ENCODE measurements around the gene P2RY14. TPM values are rescaled to one million over a fixed set of nuclear protein-coding genes. Genes with fewer than 3 reads are reported as not detected.

Gene P2RY14
- total and polyA plus RNA-seq, 2 of the 13 experiments (the other 11 are each of a cell fraction or from before 2014, with no cell fraction given): not detected

DNA sequence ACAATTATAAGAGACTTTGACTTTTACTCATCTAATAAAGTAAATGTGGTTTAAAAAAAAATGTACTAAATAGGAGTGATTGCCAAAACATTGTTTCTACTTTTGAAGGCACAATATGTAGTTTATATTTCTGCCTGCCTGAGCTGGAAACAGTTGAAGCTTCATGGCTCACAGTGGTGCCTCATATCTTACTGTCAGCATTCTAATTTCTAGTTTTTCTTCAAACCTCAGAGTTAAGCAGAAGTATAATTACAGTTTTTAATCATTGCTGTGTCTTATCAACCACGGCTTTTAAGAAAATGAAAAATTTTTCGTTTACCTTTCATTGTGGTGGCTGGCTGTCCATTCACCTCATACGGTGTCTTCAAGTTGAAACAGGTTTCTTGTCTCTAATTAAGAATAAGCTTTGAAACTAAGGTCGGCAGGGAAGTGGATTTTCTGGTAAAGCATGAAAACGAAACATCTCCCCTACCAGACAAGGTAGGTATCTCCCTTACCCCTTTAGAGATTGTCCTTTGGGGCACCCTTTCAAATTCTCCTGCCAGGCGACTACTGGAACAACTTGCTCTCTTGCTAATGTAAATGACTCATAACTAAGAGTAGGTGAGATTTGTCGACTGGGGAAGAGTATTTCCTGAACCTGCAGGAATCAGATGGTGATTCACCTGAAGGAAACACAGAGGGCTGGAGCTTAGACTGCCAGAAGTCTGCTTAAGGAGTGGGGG is 38.1 kb upstream of the P2RY14 start, which contains the start of gene GPR87 (continued):
- TF ChIP-seq, protein P1, sequence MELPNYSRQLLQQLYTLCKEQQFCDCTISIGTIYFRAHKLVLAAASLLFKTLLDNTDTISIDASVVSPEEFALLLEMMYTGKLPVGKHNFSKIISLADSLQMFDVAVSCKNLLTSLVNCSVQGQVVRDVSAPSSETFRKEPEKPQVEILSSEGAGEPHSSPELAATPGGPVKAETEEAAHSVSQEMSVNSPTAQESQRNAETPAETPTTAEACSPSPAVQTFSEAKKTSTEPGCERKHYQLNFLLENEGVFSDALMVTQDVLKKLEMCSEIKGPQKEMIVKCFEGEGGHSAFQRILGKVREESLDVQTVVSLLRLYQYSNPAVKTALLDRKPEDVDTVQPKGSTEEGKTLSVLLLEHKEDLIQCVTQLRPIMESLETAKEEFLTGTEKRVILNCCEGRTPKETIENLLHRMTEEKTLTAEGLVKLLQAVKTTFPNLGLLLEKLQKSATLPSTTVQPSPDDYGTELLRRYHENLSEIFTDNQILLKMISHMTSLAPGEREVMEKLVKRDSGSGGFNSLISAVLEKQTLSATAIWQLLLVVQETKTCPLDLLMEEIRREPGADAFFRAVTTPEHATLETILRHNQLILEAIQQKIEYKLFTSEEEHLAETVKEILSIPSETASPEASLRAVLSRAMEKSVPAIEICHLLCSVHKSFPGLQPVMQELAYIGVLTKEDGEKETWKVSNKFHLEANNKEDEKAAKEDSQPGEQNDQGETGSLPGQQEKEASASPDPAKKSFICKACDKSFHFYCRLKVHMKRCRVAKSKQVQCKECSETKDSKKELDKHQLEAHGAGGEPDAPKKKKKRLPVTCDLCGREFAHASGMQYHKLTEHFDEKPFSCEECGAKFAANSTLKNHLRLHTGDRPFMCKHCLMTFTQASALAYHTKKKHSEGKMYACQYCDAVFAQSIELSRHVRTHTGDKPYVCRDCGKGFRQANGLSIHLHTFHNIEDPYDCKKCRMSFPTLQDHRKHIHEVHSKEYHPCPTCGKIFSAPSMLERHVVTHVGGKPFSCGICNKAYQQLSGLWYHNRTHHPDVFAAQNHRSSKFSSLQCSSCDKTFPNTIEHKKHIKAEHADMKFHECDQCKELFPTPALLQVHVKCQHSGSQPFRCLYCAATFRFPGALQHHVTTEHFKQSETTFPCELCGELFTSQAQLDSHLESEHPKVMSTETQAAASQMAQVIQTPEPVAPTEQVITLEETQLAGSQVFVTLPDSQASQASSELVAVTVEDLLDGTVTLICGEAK (IDR thresholded peaks at IDR 0.05): no peak
- TF ChIP-seq, protein P1 (CRISPR knock-in tag; IDR thresholded peaks at IDR 0.05): no peak
- TF ChIP-seq EZH2 (conservative IDR thresholded peaks at IDR 0.05; ENCODE audit: low read depth, low read length) (no peak), ZNF530 (CRISPR knock-in tag; IDR thresholded peaks at IDR 0.05; ENCODE audit: low read depth) (no peak), KMT2B (CRISPR knock-in tag; IDR thresholded peaks at IDR 0.05) (no peak), ZNF350 (CRISPR knock-in tag; IDR thresholded peaks at IDR 0.05; ENCODE audit: borderline replicate concordance, low read depth) (no peak)
- TF ChIP-seq, protein P2, sequence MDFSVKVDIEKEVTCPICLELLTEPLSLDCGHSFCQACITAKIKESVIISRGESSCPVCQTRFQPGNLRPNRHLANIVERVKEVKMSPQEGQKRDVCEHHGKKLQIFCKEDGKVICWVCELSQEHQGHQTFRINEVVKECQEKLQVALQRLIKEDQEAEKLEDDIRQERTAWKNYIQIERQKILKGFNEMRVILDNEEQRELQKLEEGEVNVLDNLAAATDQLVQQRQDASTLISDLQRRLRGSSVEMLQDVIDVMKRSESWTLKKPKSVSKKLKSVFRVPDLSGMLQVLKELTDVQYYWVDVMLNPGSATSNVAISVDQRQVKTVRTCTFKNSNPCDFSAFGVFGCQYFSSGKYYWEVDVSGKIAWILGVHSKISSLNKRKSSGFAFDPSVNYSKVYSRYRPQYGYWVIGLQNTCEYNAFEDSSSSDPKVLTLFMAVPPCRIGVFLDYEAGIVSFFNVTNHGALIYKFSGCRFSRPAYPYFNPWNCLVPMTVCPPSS (IDR thresholded peaks at IDR 0.05): no peak

Data from HepG2 (cell line).